ENCODE results near the gene GUCA2A. TPM values are rescaled to one million over a fixed set of nuclear protein-coding genes. Genes with fewer than 3 reads are reported as not detected.
"Not testable (repeated sequence)": the region's sequence is repeated elsewhere in the genome, so short reads cannot be mapped to it uniquely, and the experiment has no call there.

The GUCA2A gene
- total RNA-seq, 1 experiment from 2014 or later = not detected

DNA sequence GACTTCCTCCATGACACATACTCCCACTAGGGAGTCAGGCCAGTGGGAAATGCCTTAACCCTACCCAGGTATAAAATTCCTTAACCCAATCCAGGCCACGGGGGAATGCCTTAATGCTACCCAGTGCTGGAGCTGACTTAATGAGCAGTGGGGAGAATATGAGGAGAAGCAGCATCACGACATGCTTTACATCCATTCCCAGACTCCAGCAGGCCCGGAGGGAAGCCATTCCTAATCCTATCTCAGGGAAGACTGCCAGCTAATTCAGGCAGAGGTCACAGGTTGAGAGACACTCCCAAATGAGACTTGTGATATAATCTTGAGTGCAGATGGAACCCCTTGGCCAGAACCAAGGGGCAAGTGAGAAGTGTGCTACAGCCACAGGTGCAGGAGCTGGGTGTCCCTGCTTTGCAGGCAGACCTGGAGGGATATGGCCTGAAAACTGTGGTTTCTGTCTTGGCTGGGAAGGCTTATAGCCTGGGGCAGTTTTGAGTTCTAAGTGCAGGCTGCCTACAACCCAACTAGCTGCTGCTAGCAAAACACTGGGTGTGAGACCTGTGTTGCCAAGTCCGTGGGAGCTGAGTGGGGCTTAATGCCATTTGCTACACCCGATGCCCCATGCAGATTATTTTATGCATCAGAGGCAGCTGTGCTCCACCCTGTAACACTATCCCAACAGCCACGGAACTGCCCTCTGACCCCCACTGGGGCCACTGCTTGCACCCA, 45.1 kb upstream of the GUCA2A start:
- peak overlapping the region in 2 of 3 experiments; percentile 23 to 60; a peak in 3 of 7 replicates for H3K27ac Mint-ChIP-seq
- no peak overlapping the region for H2BK12ac ChIP-seq (ENCODE audit: insufficient read length, low read depth, low read length)
- H2BK20ac ChIP-seq (ENCODE audit: low read depth, low read length, poor library complexity, severe bottlenecking) = no peak overlapping the region
- TF ChIP-seq, protein P1, sequence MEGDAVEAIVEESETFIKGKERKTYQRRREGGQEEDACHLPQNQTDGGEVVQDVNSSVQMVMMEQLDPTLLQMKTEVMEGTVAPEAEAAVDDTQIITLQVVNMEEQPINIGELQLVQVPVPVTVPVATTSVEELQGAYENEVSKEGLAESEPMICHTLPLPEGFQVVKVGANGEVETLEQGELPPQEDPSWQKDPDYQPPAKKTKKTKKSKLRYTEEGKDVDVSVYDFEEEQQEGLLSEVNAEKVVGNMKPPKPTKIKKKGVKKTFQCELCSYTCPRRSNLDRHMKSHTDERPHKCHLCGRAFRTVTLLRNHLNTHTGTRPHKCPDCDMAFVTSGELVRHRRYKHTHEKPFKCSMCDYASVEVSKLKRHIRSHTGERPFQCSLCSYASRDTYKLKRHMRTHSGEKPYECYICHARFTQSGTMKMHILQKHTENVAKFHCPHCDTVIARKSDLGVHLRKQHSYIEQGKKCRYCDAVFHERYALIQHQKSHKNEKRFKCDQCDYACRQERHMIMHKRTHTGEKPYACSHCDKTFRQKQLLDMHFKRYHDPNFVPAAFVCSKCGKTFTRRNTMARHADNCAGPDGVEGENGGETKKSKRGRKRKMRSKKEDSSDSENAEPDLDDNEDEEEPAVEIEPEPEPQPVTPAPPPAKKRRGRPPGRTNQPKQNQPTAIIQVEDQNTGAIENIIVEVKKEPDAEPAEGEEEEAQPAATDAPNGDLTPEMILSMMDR (conservative IDR thresholded peaks at IDR 0.05) = no peak
- peaks cover 4% of the 10 kb centered on the region; the same call in 1 of the 2 replicates for H3K4me1 ChIP-seq (ENCODE audit: insufficient read depth, low read length)
- no peak overlapping the region for H2AFZ ChIP-seq (ENCODE audit: low read length)
- no peak overlapping the region for H3K23ac ChIP-seq (ENCODE audit: insufficient read length, low read depth, low read length)
- no peak overlapping the region for H4K8ac ChIP-seq (replicated peaks; ENCODE audit: insufficient read length, low read depth, low read length)
- H4K91ac ChIP-seq (ENCODE audit: insufficient read length, low read depth, low read length) = no peak overlapping the region
- no peak overlapping the region for H3K27ac ChIP-seq (ENCODE audit: insufficient read length, low read depth, low read length)
- no peak for DNase-seq
- WGBS (ENCODE audit: extremely low coverage, insufficient read length, low lambda C conversion rate) = no CpG with 5 or more reads among the region's 6 CpGs
- no peaks in the 10 kb centered on the region for H3K27me3 ChIP-seq (ENCODE audit: insufficient read depth, low read length)
- H3K4ac ChIP-seq (ENCODE audit: low read depth, low read length) = no peak overlapping the region
- H4K5ac ChIP-seq (ENCODE audit: insufficient read length, low read depth, low read length) = no peak overlapping the region
- no peak overlapping the region for H3K9ac ChIP-seq (ENCODE audit: extremely low read depth, insufficient read length, low read length)
- peaks cover 36 to 39% of the 10 kb centered on the region in 2 experiments for H3K4me1 Mint-ChIP-seq
- no peak overlapping the region for H2BK120ac ChIP-seq (ENCODE audit: low read depth, low read length, poor library complexity, severe bottlenecking)
- H3K79me2 ChIP-seq (ENCODE audit: insufficient read depth, low read length) = peaks cover 6% of the 10 kb centered on the region; the same call in 1 of the 2 replicates
- no peaks in the 10 kb centered on the region for H3K23me2 ChIP-seq (ENCODE audit: insufficient read length, low read depth, low read length, poor library complexity, severe bottlenecking)
- no peak overlapping the region for H2AK5ac ChIP-seq (ENCODE audit: insufficient read length, low read length)
- no peaks in the 10 kb centered on the region for H4K20me1 ChIP-seq (ENCODE audit: control insufficient read depth, insufficient read depth, insufficient read length)
- no peak overlapping the region for H2BK5ac ChIP-seq (ENCODE audit: insufficient read length, low read length)
- peaks cover 13 to 18% (median 17%) of the 10 kb centered on the region in 3 experiments for H3K36me3 Mint-ChIP-seq (ENCODE audit: insufficient read depth in 1 of 3, low read depth in 3 of 3)
- no peak overlapping the region for H3K14ac ChIP-seq (ENCODE audit: insufficient read depth, low read length)
- no peaks in the 10 kb centered on the region for H3K9me3 Mint-ChIP-seq
- H3T11ph ChIP-seq (ENCODE audit: low read length) = no peak overlapping the region
- no peak overlapping the region for H2BK15ac ChIP-seq (ENCODE audit: low read depth, low read length)
- peaks cover 14% of the 10 kb centered on the region for H3K79me1 ChIP-seq (ENCODE audit: insufficient read depth, low read depth, low read length, poor library complexity, severe bottlenecking)
- no peak overlapping the region for H3K4me3 Mint-ChIP-seq
- no peak overlapping the region for H3K4me2 ChIP-seq (ENCODE audit: insufficient read depth, insufficient read length, low read length)
- H3K9me3 ChIP-seq (ENCODE audit: control insufficient read depth, low read depth, low read length) = no peaks in the 10 kb centered on the region
- H3K56ac ChIP-seq (ENCODE audit: insufficient read length, low read depth, low read length) = no peak overlapping the region
- H3K27me3 Mint-ChIP-seq (ENCODE audit: low read depth) = no peaks in the 10 kb centered on the region
- H3K18ac ChIP-seq (ENCODE audit: insufficient read length, low read depth, low read length) = no peak overlapping the region

DNA sequence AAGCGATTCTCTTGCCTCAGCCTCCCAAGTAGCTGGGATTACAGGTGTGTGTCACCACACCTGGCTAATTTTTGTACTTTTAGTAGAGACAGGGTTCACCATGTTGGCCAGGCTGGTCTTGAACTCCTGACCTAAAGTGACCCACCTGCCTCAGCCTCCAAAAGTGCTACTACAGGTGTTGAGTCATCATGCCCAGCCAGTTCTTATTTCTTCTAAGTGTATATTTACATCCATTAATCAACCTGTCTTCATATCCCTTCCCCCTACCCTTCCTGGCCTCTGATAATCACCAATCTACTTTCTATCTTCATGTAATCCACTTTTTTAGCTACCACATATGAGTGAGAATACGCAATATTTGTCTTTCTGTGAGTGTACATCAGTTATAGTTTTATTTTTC, 42.4 kb upstream of the GUCA2A start:
- H3K79me1 ChIP-seq (ENCODE audit: insufficient read depth, low read depth, low read length, poor library complexity, severe bottlenecking) = peaks cover 14% of the 10 kb centered on the region
- not testable (repeated sequence) for H3K23ac ChIP-seq (ENCODE audit: insufficient read length, low read depth, low read length); H3K9ac ChIP-seq (ENCODE audit: extremely low read depth, insufficient read length, low read length); H3K9me3 ChIP-seq (ENCODE audit: control insufficient read depth, low read depth, low read length); H3K27me3 Mint-ChIP-seq (ENCODE audit: low read depth); H3K4me3 Mint-ChIP-seq; H3K4me1 ChIP-seq (ENCODE audit: insufficient read depth, low read length); H2BK20ac ChIP-seq (ENCODE audit: low read depth, low read length, poor library complexity, severe bottlenecking); H2BK5ac ChIP-seq (ENCODE audit: insufficient read length, low read length); H2AFZ ChIP-seq (ENCODE audit: low read length); H3T11ph ChIP-seq (ENCODE audit: low read length); H3K27ac ChIP-seq (ENCODE audit: insufficient read length, low read depth, low read length); H3K4ac ChIP-seq (ENCODE audit: low read depth, low read length); H4K20me1 ChIP-seq (ENCODE audit: control insufficient read depth, insufficient read depth, insufficient read length); H2AK5ac ChIP-seq (ENCODE audit: insufficient read length, low read length); H3K56ac ChIP-seq (ENCODE audit: insufficient read length, low read depth, low read length); H2BK12ac ChIP-seq (ENCODE audit: insufficient read length, low read depth, low read length); H3K9me3 Mint-ChIP-seq; H3K18ac ChIP-seq (ENCODE audit: insufficient read length, low read depth, low read length); H3K14ac ChIP-seq (ENCODE audit: insufficient read depth, low read length); H3K79me2 ChIP-seq (ENCODE audit: insufficient read depth, low read length); H4K8ac ChIP-seq (replicated peaks; ENCODE audit: insufficient read length, low read depth, low read length); H2BK120ac ChIP-seq (ENCODE audit: low read depth, low read length, poor library complexity, severe bottlenecking); H4K5ac ChIP-seq (ENCODE audit: insufficient read length, low read depth, low read length); H2BK15ac ChIP-seq (ENCODE audit: low read depth, low read length); H4K91ac ChIP-seq (ENCODE audit: insufficient read length, low read depth, low read length); DNase-seq; H3K27me3 ChIP-seq (ENCODE audit: insufficient read depth, low read length); H3K4me2 ChIP-seq (ENCODE audit: insufficient read depth, insufficient read length, low read length); H3K23me2 ChIP-seq (ENCODE audit: insufficient read length, low read depth, low read length, poor library complexity, severe bottlenecking)
- H3K27ac Mint-ChIP-seq = peak overlapping the region in 1 of 3 experiments; percentile 56; a peak in 1 of 7 replicates
- H3K4me1 Mint-ChIP-seq = peaks cover 19 to 20% of the 10 kb centered on the region in 2 experiments
- peaks cover 20 to 26% (median 21%) of the 10 kb centered on the region in 3 experiments for H3K36me3 Mint-ChIP-seq (ENCODE audit: insufficient read depth in 1 of 3, low read depth in 3 of 3)
- WGBS (ENCODE audit: extremely low coverage, insufficient read length, low lambda C conversion rate) = no CpG with 5 or more reads among the region's 2 CpGs

Measured in H9 (cell line).